ENCODE results near the gene LRRC75B. TPM values are rescaled to one million over a fixed set of nuclear protein-coding genes. Genes with fewer than 3 reads are reported as not detected.

Gene LRRC75B
- total and polyA plus RNA-seq, 2 of the 13 experiments (the other 11 are each of a cell fraction or from before 2014, with no cell fraction given) = 11.8 to 34.8 TPM

DNA sequence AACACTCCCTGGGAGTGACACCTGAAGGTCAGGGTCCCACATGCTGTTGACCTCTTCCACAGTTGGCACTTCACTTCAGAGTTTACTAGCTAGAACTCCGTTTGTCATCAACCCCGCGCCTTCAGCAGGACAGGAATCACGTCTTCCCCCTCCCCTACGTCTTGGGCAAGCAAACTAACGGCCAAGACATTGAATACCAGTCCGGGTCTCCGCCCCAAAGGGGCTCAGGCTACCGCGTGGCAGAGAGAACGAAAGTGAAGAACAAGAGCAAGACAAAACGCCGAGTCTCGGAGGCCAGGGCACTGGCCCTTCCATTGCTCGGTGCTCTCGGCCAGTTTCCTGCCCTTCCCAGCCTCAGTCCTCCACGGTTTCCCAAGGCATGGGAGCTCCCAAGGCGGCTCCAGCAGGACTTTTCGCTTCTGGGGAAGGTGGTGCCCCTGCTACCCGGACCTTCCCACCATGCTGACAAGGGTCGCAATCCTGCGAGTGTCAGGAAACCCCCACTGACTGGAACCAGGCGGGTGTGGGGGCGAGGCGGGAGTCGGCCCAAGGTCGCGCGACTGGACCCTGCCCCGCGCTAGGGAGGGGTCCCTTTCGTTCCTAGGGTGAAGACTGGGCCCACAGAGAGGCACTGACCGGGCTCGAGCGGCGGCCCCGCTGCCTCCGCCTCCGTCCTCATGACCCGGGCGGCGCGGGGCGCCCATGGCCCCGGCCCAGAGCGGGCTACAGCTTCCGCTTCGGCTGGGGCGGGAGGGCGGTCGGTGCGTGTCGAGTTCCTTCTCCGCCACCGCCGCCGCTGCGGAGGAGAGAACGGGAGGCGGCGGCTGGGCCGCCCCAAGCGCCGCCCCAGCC, 38.3 kb downstream of the LRRC75B start, which contains the start of gene GUCD1 (continued):
- TF ChIP-seq, protein P1, sequence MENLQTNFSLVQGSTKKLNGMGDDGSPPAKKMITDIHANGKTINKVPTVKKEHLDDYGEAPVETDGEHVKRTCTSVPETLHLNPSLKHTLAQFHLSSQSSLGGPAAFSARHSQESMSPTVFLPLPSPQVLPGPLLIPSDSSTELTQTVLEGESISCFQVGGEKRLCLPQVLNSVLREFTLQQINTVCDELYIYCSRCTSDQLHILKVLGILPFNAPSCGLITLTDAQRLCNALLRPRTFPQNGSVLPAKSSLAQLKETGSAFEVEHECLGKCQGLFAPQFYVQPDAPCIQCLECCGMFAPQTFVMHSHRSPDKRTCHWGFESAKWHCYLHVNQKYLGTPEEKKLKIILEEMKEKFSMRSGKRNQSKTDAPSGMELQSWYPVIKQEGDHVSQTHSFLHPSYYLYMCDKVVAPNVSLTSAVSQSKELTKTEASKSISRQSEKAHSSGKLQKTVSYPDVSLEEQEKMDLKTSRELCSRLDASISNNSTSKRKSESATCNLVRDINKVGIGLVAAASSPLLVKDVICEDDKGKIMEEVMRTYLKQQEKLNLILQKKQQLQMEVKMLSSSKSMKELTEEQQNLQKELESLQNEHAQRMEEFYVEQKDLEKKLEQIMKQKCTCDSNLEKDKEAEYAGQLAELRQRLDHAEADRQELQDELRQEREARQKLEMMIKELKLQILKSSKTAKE (CRISPR knock-in tag; IDR thresholded peaks at IDR 0.05; ENCODE audit: borderline replicate concordance) = peak; percentile 48; the same call in 1 of the 2 replicates
- TF ChIP-seq, protein P2, sequence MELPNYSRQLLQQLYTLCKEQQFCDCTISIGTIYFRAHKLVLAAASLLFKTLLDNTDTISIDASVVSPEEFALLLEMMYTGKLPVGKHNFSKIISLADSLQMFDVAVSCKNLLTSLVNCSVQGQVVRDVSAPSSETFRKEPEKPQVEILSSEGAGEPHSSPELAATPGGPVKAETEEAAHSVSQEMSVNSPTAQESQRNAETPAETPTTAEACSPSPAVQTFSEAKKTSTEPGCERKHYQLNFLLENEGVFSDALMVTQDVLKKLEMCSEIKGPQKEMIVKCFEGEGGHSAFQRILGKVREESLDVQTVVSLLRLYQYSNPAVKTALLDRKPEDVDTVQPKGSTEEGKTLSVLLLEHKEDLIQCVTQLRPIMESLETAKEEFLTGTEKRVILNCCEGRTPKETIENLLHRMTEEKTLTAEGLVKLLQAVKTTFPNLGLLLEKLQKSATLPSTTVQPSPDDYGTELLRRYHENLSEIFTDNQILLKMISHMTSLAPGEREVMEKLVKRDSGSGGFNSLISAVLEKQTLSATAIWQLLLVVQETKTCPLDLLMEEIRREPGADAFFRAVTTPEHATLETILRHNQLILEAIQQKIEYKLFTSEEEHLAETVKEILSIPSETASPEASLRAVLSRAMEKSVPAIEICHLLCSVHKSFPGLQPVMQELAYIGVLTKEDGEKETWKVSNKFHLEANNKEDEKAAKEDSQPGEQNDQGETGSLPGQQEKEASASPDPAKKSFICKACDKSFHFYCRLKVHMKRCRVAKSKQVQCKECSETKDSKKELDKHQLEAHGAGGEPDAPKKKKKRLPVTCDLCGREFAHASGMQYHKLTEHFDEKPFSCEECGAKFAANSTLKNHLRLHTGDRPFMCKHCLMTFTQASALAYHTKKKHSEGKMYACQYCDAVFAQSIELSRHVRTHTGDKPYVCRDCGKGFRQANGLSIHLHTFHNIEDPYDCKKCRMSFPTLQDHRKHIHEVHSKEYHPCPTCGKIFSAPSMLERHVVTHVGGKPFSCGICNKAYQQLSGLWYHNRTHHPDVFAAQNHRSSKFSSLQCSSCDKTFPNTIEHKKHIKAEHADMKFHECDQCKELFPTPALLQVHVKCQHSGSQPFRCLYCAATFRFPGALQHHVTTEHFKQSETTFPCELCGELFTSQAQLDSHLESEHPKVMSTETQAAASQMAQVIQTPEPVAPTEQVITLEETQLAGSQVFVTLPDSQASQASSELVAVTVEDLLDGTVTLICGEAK (IDR thresholded peaks at IDR 0.05) = no peak
- TF ChIP-seq, protein P2 (CRISPR knock-in tag; IDR thresholded peaks at IDR 0.05) = no peak
- TF ChIP-seq NONO (IDR thresholded peaks at IDR 0.05) (no peak), NONO (CRISPR knock-in tag; conservative IDR thresholded peaks at IDR 0.05) (peak; percentile 49; the same call in 1 of the 2 replicates), PAF1 (CRISPR knock-in tag; IDR thresholded peaks at IDR 0.05) (no peak), YY1 (IDR thresholded peaks at IDR 0.05; ENCODE audit: insufficient read depth, insufficient replicate concordance, low read depth, low read length) (peak; percentile 32), KLF16 (CRISPR knock-in tag; IDR thresholded peaks at IDR 0.05) (no peak), ZNF160 (CRISPR knock-in tag; IDR thresholded peaks at IDR 0.05) (peak; percentile 40), NFE2L2 (IDR thresholded peaks at IDR 0.05; ENCODE audit: low read length) (no peak), ZSCAN29 (CRISPR knock-in tag; conservative IDR thresholded peaks at IDR 0.05) (no peak), RBM22 (optimal IDR thresholded peaks at IDR 0.05; ENCODE audit: low read length) (peak; percentile 18), ZNF790 (CRISPR knock-in tag; IDR thresholded peaks at IDR 0.05; ENCODE audit: borderline replicate concordance) (0 out of 2 replicates have a peak, but pooled peaks have one; percentile 21), ELF4 (CRISPR knock-in tag; IDR thresholded peaks at IDR 0.05; ENCODE audit: borderline replicate concordance) (no peak), ZNF432 (CRISPR knock-in tag; IDR thresholded peaks at IDR 0.05; ENCODE audit: borderline replicate concordance) (no peak), RARG (CRISPR knock-in tag; IDR thresholded peaks at IDR 0.05; ENCODE audit: low read depth) (no peak)
- TF ChIP-seq, protein P3, sequence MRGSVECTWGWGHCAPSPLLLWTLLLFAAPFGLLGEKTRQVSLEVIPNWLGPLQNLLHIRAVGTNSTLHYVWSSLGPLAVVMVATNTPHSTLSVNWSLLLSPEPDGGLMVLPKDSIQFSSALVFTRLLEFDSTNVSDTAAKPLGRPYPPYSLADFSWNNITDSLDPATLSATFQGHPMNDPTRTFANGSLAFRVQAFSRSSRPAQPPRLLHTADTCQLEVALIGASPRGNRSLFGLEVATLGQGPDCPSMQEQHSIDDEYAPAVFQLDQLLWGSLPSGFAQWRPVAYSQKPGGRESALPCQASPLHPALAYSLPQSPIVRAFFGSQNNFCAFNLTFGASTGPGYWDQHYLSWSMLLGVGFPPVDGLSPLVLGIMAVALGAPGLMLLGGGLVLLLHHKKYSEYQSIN (CRISPR knock-in tag; IDR thresholded peaks at IDR 0.05; ENCODE audit: borderline replicate concordance) = no peak

Measured in HepG2 (cell line).